Raji (cell line): ENCODE data around the gene SPINK9.

Source experiments
- POLR2A ChIP-seq: IDR thresholded peaks from 2 replicates; pipeline ENCODE4 v1.6.1; 2011; ENCODE audit warnings: low read depth, low read length, control low read depth; ENCODE audit not compliant: insufficient read depth

Gene SPINK9

GRCh38 chr5:148343603-148344487 lies 8.5 kb downstream of the SPINK9 start:
- no peak for TF ChIP-seq POLR2A

DNA sequence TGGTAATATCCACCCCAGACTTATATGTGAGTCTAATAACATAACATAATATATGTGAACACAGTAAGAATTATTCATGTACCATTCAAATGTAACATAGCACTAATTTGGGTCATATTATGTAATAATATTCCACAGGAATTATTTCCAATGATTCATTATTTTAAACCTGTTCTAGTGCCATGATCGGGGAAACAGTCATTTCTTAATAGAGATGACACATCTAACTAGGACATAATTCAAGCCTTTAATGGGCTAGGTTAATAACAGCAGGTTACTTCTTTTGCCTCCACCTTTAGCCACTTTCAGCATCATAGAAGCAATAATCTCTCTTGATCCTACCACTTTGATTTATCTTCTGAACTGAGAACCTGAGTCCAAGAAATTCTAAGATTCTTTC lies 12.3 kb downstream of the SPINK9 start:
- no peak for TF ChIP-seq POLR2A

GRCh38 chr5:148352696-148353095 lies 17.3 kb downstream of the SPINK9 start:
- no peak for TF ChIP-seq POLR2A

GRCh38 chr5:148353634-148354033 lies 18.3 kb downstream of the SPINK9 start:
- TF ChIP-seq POLR2A = no peak

GRCh38 chr5:148364343-148364742 lies 29.0 kb downstream of the SPINK9 start:
- no peak for TF ChIP-seq POLR2A

DNA sequence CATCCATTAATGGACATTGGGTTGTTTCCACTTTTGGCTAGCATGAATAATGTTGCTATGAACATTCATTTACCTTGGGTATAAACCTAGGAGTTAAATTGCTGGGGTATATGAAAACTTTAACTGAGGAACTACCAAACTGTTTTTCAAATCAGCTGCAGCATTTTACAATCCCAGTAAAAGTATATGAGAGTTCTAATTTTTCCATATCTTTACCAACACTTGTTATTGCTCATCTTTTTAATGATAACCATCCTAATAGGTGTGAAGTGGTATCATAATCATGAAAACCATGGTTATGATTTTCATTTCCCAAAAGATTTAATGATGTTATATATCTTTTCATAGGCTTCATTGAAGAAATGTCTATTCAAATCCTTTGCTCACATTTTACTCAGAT lies 32.9 kb downstream of the SPINK9 start:
- no peak for TF ChIP-seq POLR2A

DNA sequence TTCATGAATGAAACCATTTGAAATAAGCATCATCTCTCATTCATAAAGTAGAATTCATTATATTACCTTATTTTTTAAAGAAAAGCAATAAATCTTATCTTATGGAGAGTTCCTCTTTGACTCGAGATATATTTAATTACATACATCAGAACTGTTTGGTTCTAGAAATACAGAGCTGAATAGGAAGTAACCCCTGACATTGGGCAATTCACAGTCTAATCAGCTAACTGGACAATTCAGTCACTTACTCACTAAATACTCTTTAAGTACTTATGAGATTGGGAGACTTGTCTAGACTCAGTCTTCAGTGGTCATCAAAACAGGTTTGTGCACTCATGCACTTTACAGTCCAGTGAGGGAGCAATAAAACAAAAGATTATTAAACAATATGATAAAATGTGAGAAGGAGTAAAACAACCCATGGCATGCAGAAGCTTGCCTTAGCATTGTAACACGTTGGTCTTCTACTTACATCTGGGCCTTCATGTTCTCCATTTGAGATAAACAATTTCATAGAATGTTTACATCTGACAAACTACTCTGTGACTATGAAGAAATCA lies 36.9 kb downstream of the SPINK9 start:
- TF ChIP-seq POLR2A = no peak

DNA sequence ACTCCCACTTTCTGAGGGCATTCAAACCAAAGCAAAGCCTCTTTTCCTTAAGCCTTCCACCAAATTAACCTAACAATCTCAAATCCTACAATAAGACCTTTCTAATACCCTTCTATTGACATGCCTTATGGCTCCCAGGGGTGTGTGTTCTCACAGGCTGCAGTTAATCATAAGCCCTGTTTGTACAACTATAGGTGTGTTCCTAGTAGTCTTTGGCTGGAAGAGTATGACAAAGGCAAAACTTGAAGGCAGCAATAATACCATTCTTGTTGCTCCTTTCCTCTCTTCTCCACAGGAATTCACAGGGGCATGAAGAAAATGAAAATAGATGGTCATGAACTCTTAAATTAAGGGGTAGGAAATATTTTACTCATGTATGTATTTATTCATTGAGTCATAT lies 37.5 kb downstream of the SPINK9 start:
- no peak for TF ChIP-seq POLR2A

GRCh38 chr5:148374690-148375360 lies 39.5 kb downstream of the SPINK9 start:
- TF ChIP-seq POLR2A = no peak

DNA sequence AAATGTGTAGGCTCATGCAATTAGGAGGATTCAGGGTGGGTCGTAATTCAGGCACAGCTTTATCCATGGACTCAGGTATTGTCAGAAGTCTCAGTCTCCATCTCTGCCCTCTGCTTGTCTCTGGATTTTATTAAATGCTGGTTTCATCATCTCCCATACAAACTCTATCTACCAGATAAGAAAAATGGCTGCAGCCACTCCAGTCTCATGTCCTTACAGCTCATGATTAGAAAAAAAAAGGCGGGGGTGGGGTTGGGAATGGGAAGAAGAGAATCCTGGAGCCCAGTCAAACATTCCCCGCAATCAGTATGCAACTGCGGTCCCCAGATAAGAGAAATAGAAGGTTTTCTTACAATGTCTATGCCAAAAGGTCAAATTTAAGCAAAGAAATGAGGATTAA lies 40.8 kb downstream of the SPINK9 start:
- TF ChIP-seq POLR2A = no peak

DNA sequence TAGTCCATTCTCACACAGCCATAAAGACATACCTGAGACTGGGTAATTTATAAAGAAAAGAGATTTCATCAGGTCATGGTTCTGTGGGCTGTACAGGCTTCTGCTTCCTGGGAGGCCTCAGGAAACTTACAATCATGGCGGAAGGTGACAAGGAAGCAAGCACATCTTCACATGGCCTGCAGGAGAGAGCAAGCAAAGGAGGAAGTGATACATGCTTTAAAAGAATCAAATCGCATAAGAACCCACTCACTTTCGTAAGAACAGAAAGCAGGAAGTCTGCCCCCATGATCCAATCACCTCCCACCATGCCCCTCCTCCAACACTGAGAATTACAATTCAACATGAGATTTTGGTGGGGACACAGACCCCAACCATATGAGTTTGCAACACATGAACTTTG lies 43.3 kb downstream of the SPINK9 start:
- TF ChIP-seq POLR2A = no peak

- no peak for TF ChIP-seq POLR2A
These were observed 44.0 kb downstream of the SPINK9 start for GRCh38 chr5:148379340-148379739.

GRCh38 chr5:148381906-148382305 lies 46.5 kb downstream of the SPINK9 start:
- TF ChIP-seq POLR2A = no peak

DNA sequence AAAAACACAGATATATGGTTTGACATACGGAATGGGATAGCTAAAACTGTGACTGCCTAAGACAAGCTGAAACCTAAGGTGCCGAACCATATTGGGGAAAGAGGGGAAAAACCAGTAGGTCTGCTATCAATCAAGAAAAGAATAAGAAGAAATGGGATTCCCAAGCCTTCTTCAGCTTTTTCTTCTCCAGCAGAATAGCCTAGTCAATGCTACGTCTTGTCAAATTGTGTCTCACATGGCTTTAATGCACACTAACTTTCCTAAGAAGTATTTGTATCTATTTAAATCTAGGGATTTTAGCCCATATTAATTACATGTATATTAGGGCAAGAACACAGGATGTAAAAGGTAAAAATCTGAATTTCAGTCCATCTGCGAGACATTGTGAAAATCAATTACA lies 47.6 kb downstream of the SPINK9 start:
- TF ChIP-seq POLR2A = no peak

- TF ChIP-seq POLR2A = peak; percentile 79
These were observed 48.4 kb downstream of the SPINK9 start, which contains the start of gene FBXO38 for GRCh38 chr5:148383564-148384379. TSS of gene FBXO38 (plus strand) at chr5:148383958. CDS start at chr5:148394777, 10,819 bp downstream.

DNA sequence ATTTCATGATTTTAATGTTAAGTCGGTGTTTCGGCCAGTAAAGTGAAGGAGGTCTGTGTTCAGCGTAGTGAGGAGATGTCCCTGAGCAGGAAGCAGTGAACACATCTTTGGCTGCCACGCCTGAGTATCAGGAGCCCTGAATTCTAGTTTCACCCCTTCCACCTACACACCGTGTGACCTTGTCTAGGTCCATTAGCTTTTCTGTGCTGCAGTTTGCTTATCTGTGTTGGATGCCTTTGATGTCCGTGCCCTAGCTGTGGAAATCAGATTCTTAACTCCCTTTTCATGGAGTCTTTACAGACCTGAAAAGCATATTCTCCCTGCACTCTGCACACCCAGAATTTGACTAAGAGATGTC lies 49.0 kb downstream of the SPINK9 start:
- no peak for TF ChIP-seq POLR2A

GRCh38 chr5:148385094-148385493 lies 49.7 kb downstream of the SPINK9 start:
- TF ChIP-seq POLR2A = no peak
